HCT116 (cell line): ENCODE measurements around the gene ATG9A. TPM values are rescaled to one million over a fixed set of nuclear protein-coding genes. Genes with fewer than 3 reads are reported as not detected.

Source experiments
- ATAC-seq: fragments of 200-7000 bp; cut with Tn5 transposase; 2 replicates; pipeline ENCODE4 v1.9.1; 2020; ENCODE audit warnings: mild to moderate bottlenecking, moderate library complexity
- BruUV-seq: library from RNA; stranded (reverse); fragments of 400-500 nt; replicated peaks from 2 replicates; lab custom pipeline; 2021; lab: Mats Ljungman, UMichigan
- CTCF ChIA-PET: fragments of 300-600 bp; sonication (Branson Sonifier 250); formaldehyde crosslinking; loops from one replicate; lab custom pipeline; 2021; ENCODE audit warnings: antibody characterized with exemption; lab: Charles Lee
- POLR2A ChIA-PET: fragments of 300-600, 350-600 bp; sonication (Branson Sonifier 250); formaldehyde crosslinking; loops from one replicate; lab custom pipeline; 2021; ENCODE audit warnings: antibody characterized with exemption; lab: Charles Lee
- RAD21 ChIA-PET, 2 experiments: fragments of 300-600 bp; sonication (Branson Sonifier 250); formaldehyde crosslinking; loops; one replicate each; lab custom pipeline; 2023; ENCODE audit warnings: low total read pairs in 2 of 2; ENCODE audit not compliant: uncharacterized antibody in 2 of 2, unreplicated experiment in 2 of 2, low non-redundant PET in 1 of 2; lab: Charles Lee
- DNase-seq: peaks from one replicate; pipeline ENCODE4 v3.0.0-alpha.2; 2010; ENCODE audit warnings: low read depth, low spot score
- H2AFZ ChIP-seq: fragments of 200-600 bp; shearing (Covaris generic), sonication (generic); 2 replicates; pipeline ENCODE4 v1.6.1; 2017; ENCODE audit warnings: low read depth, mixed run types, mixed read lengths, antibody characterized with exemption, low read length; ENCODE audit not compliant: poor library complexity, severe bottlenecking
- H3K27ac ChIP-seq: 2 replicates; pipeline ENCODE4 v1.5.1; 2012; ENCODE audit warnings: low read depth, low read length
- H3K27me3 ChIP-seq: fragments of 200-600 bp; sonication (generic); 2 replicates; pipeline ENCODE4 v1.6.1; 2016; ENCODE audit warnings: mixed run types, low read length, mixed read lengths; ENCODE audit not compliant: insufficient read depth
- H3K36me3 ChIP-seq, 2 experiments: fragments of 200-500 bp in 1 of 2; fragments of 200-600 bp in 1 of 2; sonication (Bioruptor generic) in 1 of 2; sonication (generic) in 1 of 2; 2 replicates each; pipeline versions ENCODE4 v1.5.1 to v1.6.1; 2014 to 2016; ENCODE audit warnings: low read length in 2 of 2, inconsistent platforms in 1 of 2, mixed read lengths in 1 of 2, mixed run types in 1 of 2; ENCODE audit not compliant: insufficient read depth in 2 of 2, control insufficient read depth in 1 of 2
- H3K4me1 ChIP-seq, 2 experiments: fragments of 200-600 bp in 1 of 2; sonication (generic) in 1 of 2; 2 replicates each; pipeline versions ENCODE4 v1.5.1 to v1.6.1; 2012 to 2017; ENCODE audit warnings: low read length in 2 of 2, inconsistent platforms in 1 of 2, mild to moderate bottlenecking in 1 of 2, mixed read lengths in 1 of 2, mixed run types in 1 of 2, moderate library complexity in 1 of 2; ENCODE audit not compliant: insufficient read depth in 2 of 2, control insufficient read depth in 1 of 2
- H3K4me2 ChIP-seq: fragments of 200-600 bp; sonication (generic); 2 replicates; pipeline ENCODE4 v1.6.1; 2017; ENCODE audit warnings: mixed run types, low read length, mixed read lengths
- H3K4me3 ChIP-seq, 2 experiments: fragments of 200-600 bp in 1 of 2; sonication (generic) in 1 of 2; replicated peaks in 1 of 2; 2 replicates each; pipeline ENCODE4 v1.5.1; 2011 to 2016; ENCODE audit warnings: low read length in 2 of 2, control low read depth in 1 of 2, low read depth in 1 of 2, mild to moderate bottlenecking in 1 of 2, mixed read lengths in 1 of 2, mixed run types in 1 of 2
- H3K79me2 ChIP-seq: fragments of 200-600 bp; sonication (generic); 2 replicates; pipeline ENCODE4 v1.6.1; 2017; ENCODE audit warnings: mild to moderate bottlenecking, mixed run types, low read length, moderate library complexity, mixed read lengths; ENCODE audit not compliant: insufficient read depth
- H3K9ac ChIP-seq: fragments of 200-600 bp; sonication (generic); 2 replicates; pipeline ENCODE4 v1.6.1; 2016; ENCODE audit warnings: low read length, mixed read lengths
- H3K9me2 ChIP-seq: fragments of 200-600 bp; sonication (generic), shearing (Covaris generic); 2 replicates; pipeline ENCODE4 v1.6.1; 2017; ENCODE audit warnings: mixed run types, mild to moderate bottlenecking, moderate library complexity; ENCODE audit not compliant: insufficient read depth
- H3K9me3 ChIP-seq, 2 experiments: fragments of 200-500 bp in 1 of 2; fragments of 200-600 bp in 1 of 2; sonication (Bioruptor generic) in 1 of 2; sonication (generic) in 1 of 2; 2 replicates each; pipeline ENCODE4 v1.6.1; 2014 to 2017; ENCODE audit warnings: low read length in 2 of 2, mixed read lengths in 2 of 2, inconsistent platforms in 1 of 2, low read depth in 1 of 2, mild to moderate bottlenecking in 1 of 2, mixed run types in 1 of 2, moderate library complexity in 1 of 2; ENCODE audit not compliant: control insufficient read depth in 1 of 2, insufficient read depth in 1 of 2
- H4K20me1 ChIP-seq: fragments of 200-600 bp; sonication (generic), shearing (Covaris generic); 2 replicates; pipeline ENCODE4 v1.6.1; 2017; ENCODE audit warnings: mixed run types, mild to moderate bottlenecking, moderate library complexity; ENCODE audit not compliant: insufficient read depth
- EZH2phosphoT487 ChIP-seq: fragments of 200-600 bp; IDR thresholded peaks from 2 replicates; pipeline ENCODE4 v1.6.1; 2018; ENCODE audit warnings: antibody characterized with exemption, borderline replicate concordance
- SRF ChIP-seq: IDR thresholded peaks from 2 replicates; pipeline ENCODE4 v1.6.1; 2012; ENCODE audit warnings: low read depth
- ZFX ChIP-seq: fragments of 450-650 bp; IDR thresholded peaks from 2 replicates; pipeline ENCODE4 v1.6.1; 2017
- intact Hi-C: fragments of 100-400 bp; cut with micrococcal nuclease; formaldehyde crosslinking; loops from 2 replicates; pipeline ENCODE4 v1.10.0; 2022
- total RNA-seq: library from RNA; stranded (reverse); gene quantifications from one replicate; pipeline ENCODE4 v1.2.1, GENCODE V29; 2021; ENCODE audit not compliant: unreplicated experiment

The ATG9A gene
- total RNA-seq, 1 experiment from 2014 or later = 51.8 TPM

DNA sequence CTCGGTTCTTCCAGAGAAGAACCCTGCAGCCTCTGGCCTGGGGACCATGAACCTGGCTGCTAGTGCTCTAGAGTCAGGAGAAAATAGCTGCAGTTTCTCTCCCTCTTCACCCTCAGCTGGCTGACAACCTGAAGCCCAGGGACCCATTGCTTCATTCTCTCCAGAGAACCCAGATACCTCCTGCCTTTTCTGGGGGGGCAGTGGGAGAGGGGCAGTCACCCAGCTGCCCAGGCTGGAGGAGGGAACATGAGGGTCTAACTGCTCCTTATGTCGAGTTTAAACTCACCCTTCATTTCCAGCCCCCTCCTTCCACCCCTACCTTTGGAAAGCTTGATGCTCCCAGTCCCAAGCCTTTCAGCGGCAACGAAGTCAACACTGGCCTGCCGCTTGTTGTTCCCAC lies 30.5 kb downstream of the ATG9A start:
- ChIA-PET POLR2A (no interaction called here), CTCF (no interaction called here), RAD21 (no interaction called here)
- H3K36me3 ChIP-seq = no peaks in the 10 kb centered on the region
- H3K4me1 ChIP-seq = no peaks in the 10 kb centered on the region
- ATAC-seq = no peak
- H3K79me2 ChIP-seq = no peaks in the 10 kb centered on the region
- H3K9ac ChIP-seq = no peak overlapping the region
- no peaks in the 10 kb centered on the region for H3K9me3 ChIP-seq
- H4K20me1 ChIP-seq = no peaks in the 10 kb centered on the region
- intact Hi-C loops = no loop called here
- no peak overlapping the region for H3K27ac ChIP-seq
- H2AFZ ChIP-seq = no peak overlapping the region
- DNase-seq = no peak
- no peak for TF ChIP-seq SRF
- no peaks in the 10 kb centered on the region for H3K27me3 ChIP-seq
- no peak overlapping the region for H3K4me2 ChIP-seq
- H3K4me3 ChIP-seq = no peak overlapping the region
- no peaks in the 10 kb centered on the region for H3K9me2 ChIP-seq
- BruUV-seq = no TSS peak

DNA sequence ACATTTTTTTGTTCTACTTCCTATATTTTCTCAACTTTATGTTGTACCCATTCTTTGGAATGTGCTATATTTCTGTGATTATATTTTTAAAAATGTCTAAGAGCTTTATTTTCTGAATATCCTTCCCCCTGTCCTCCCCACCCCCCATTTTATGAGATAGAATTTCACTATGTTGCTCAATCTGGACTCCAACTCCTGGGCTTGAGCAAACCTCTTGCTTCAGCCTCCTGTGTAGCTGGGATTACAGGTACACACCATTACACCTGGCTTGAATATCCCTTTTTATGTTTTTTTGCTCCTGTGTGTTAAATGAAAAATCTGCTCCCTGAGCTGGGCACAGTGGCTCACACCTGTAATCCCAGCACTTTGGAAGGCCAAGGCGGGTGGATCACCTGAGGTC lies 32.0 kb downstream of the ATG9A start:
- Histone ChIP-seq H3K36me3 (no peaks in the 10 kb centered on the region), H3K9me2 (no peaks in the 10 kb centered on the region), H3K9ac (no peak overlapping the region), H3K4me2 (no peak overlapping the region), H3K27me3 (no peaks in the 10 kb centered on the region), H3K79me2 (no peaks in the 10 kb centered on the region), H3K4me3 (no peak overlapping the region), H3K4me1 (no peaks in the 10 kb centered on the region), H2AFZ (no peak overlapping the region), H3K9me3 (no peaks in the 10 kb centered on the region), H3K27ac (no peak overlapping the region), H4K20me1 (no peaks in the 10 kb centered on the region)
- BruUV-seq = no TSS peak
- RAD21 ChIA-PET = no interaction called here
- DNase-seq = no peak
- CTCF ChIA-PET = interaction anchor here (1.7 kb wide), 1 partner anchor 9 kb away, joined by 3 read pairs; the partner anchor contains the start of gene ZFAND2B
- no peak for ATAC-seq
- POLR2A ChIA-PET = interaction anchor here (0.7 to 3.2 kb wide), 2 partner anchors 9 to 80 kb away, joined by 3 to 12 read pairs; partner anchors contain the start of gene ZFAND2B
- no peak for TF ChIP-seq EZH2phosphoT487
- TF ChIP-seq ZFX = no peak
- intact Hi-C loops = no loop called here
